Activated naive CD8-positive, alpha-beta T cell treated with anti-CD3 and anti-CD28 coated beads, Interleukin-2, amount 50 U/mL, for 16 hours (primary cell): ENCODE measurements around the gene AGER.
A peak's percentile ranks its signal among the peaks of the same experiment; 100 is the strongest.
"Not testable (repeated sequence)": the region's sequence is repeated elsewhere in the genome, so short reads cannot be mapped to it uniquely, and the experiment has no call there.

Experiments
- DNase-seq: peaks from one replicate; pipeline ENCODE4 v3.0.0-alpha.2; 2020; ENCODE audit warnings: low read depth, low spot score

The AGER gene

DNA sequence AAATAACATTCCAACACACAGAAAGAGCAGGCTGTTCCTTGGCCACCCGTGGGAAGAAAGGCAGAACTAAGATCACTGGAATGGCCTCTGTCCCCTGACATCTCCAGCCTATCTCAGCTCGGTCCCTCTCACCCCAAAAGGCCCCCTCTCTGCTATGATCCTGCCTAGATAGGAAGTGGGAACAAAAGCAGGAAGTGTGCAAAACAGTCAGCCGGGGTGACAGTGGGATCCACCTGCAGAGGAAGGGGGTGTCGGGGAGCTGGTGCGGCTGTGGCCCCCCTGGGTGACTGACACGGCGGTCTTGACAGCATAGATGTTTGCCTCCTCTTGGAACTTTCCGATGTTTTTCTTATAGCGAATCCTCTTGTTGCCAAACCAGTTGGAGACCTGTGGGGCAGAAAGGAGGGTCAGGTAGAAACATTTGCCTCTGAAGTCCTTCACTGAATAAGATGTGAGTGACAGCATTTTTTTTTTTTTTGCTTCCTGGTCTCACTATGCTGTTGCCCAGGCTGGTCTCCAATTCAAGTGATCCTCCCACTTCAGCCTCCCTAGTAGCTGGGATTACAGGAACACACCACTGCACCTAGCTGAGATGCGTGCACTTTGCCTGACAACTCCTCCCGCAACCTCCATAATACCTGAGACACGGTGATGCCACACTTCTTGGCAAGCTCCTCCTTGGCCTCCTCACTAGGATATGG, 3.1 kb upstream of the AGER start:
- DNase-seq = no peak

DNA sequence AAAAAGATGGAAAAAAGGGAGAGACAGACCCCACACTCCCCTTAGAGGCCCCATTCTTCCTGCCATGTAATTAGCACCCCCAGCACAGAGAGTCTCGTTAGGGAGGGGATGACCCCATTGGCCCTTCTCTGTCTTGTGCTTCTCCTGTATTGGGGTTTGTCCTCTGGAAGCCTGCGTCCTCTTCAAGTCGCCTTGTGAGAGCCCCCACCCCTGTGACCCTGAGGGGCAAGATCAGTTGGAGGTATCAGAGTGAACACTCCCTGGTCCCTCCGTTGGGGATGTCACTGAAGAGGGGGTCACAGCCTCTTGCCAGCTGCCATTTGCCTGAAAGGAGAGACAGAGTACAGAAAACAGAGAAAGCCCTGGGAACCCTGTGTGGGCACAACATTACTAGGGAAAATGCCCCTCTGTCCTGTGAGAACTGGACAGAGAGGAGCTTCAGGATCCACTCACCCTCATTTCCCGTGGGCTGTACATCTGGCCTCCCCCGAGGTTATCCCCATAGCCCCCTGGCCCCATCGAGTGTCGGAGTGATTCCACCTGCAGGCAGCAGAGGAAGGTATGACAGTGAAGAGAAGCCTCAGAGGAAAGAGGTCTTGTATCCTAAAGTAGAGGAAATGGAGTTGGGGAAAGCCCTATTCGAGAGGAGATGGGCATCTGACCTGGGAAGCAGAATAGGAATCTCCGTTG, 2.2 kb upstream of the AGER start:
- not testable (repeated sequence) for DNase-seq

DNA sequence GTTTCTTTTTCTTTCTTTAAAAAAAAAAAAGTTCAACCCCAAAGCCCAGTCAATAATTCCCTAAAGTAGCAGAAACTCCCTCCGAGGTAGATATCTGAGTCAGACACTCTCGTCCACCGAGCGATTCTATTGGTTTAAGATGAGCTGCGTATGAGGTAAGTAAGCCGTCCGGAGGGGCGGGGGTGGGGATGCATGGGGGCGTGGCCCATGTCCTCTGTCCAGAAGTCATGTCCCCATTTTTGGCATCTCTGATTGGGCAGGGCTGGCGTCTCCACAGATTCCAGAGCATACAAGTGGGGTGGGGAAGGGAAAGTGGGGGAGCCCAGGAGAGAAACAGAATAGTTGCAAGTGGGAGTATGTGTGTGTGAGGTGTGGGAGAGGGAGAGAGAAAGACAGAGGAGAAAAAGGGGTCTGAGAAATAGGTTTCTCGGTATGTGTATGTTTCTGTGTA, 1.7 kb upstream of the AGER start:
- DNase-seq = not testable (repeated sequence)

DNA sequence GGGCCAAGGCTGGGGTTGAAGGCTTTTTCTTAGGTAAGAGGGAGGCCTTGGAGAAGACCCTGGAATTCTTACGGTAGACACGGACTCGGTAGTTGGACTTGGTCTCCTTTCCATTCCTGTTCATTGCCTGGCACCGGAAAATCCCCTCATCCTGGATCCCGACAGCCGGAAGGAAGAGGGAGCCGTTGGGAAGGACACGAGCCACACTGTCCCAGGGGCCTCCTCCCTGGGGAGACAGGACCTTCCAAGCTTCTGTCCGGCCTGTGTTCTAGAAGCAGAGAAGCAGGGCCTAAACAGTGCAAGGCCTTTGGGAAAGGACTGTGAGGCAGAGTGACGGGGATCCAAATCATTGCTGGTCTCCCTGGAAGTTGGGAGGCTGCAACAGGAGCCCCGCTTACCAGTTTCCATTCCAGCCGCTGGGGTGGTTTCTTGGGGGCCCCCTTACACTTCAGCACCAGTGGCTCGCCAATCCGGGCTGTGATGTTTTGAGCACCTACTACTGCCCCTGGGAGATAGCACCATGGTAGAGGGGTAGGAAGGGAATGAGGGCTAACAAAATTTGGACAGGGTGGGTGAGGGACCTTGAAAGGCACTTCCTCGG, 470 bp downstream of the AGER start:
- DNase-seq = no peak

DNA sequence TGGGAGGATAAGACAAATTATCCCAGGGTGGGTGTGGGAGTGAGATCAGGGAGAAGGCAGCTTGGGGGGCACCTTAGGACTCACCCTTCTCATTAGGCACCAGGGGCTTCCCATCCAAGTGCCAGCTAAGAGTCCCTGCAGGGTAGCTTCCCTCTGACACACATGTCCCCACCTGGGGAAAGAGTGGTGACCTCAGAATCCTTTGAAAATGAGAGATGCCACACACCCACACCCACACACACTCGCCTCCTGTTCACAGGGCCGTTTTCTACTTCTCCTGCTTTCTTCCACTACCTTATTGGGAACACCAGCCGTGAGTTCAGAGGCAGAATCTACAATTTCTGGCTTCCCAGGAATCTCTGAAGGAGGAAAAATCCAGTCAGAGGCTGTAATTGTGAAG, 1.0 kb downstream of the AGER start:
- DNase-seq = no peak

DNA sequence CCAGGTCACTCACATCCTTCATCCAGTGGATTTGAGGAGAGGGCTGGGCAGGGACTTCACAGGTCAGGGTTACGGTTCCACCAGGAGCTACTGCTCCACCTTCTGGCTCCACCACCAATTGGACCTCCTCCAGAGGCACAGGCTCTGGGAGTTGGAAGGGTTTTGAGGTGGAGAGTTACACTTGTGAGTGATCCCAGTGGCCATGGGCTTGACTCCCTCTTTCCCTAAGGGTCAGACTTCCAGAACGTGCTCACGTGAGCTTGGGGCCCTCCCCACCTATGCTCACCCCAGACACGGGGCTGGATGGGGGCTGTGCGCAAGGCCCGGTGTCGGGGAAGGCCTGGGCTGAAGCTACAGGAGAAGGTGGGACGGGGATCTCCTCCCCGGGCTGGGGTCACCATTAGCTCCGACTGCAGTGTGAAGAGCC, 1.5 kb downstream of the AGER start:
- DNase-seq = no peak

DNA sequence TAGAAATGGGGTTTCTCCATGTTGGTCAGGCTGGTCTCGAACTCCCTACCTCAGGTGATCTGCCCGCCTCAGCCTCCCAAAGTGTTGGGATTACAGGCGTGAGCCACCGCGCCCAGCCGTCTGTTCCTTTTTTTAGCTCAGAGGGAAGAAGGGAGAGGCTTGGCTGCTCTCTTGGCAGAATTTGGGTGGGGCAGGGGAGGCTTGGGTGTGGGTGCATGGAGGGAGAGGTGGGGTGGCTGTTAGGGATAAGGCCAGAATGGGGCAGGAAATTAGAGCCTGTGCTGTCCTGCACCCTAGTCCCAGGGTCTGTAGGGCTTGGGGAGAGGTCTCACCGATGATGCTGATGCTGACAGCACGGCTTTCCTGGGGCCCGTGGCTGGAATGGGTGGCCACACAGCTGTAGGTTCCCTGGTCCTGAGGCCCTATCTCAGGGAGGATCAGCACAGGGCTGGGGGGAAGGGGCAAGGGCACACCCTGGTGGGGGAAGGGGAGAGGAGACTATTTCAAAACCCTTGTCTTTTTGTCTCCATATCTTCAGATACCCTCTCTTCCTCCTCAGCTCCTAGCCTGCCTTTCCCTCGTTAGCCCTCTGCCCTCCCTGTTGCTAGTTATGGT, 2.0 kb downstream of the AGER start:
- no peak for DNase-seq

DNA sequence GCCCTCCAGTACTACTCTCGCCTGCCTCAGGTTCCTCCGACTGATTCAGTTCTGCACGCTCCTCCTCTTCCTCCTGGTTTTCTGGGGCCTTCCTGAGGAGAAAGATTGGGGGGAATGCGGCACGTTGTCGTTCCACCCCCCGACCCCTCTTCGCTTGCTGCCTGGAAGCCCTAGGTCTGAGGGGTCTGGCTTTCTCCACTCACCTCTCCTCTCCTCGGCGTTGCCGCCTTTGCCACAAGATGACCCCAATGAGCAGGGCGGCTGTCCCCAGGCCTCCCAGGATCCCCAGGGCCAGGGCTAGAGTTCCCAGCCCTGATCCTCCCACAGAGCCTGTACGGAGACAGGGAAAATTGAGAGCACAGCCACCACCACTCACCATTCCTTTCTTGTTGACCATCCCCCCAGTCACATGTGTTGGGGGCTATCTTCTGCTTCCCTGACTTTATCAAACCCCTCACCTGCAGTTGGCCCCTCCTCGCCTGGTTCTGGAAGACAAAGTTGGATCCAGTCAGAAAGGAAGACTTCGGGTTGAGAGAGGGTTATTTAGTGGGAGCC, 2.8 kb downstream of the AGER start:
- DNase-seq = no peak

DNA sequence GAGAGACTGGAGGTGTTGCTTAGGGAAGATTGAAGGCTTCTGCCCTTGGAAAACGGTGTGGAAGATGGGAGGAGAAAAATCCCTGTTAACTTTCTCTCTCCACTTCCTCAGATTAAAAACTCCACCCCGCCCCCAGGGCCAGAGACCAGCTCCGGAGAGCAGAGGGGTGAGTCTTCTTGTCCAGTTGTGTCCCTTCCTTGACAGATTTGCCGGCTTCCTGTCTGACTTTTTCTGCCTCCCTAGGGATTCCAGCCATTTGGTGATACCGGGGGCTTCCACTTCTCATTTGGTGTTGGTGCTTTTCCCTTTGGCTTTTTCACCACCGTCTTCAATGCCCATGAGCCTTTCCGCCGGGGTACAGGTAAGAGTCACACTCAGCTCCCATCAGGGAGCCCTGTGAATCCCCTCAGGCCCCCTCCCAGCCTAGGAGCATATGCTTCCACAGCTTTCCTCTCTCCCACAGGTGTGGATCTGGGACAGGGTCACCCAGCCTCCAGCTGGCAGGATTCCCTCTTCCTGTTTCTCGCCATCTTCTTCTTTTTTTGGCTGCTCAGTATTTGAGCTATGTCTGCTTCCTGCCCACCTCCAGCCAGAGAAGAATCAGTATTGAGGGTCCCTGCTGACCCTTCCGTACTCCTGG, 4.2 kb downstream of the AGER start:
- DNase-seq = no peak

DNA sequence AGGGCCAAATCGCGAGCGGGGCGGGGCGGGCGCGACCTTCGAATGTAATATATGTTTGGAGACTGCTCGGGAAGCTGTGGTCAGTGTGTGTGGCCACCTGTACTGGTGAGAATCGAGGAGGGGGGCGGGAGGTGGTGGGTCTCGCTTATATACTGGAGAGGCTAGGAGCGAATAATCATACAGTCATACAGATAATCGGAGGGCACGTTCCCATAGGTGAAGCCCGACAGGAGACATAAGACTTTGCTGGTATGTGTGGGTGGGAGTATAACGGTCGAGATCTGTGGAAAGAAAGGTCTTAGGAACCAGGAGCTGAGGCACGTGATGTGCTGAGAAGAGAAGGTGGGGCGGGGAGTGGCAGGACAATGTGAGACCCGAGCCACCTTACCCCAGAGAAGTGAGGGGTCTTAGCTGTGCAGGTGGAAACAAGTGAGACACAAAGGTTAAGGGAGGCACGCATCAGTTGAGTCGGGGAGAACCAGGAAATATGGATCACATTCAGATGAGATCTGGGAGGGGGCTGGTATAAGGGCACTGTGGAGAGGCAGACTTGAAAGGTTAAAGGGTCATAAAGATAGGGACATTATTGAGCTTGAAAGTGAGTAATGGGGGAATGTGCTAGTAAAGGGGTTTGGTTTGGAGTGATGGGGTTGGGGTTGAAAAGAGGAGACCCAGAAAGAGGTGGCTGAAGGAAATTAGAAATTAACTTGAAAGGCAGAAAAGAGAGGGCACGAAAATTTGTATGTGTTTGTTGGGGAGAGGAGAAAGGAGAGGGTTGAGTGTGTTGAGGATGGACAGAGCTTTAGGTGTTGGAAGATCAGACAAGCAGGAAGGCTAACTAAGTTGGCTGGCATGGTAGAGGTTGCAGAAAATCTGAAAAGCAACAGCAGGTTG, 5.3 kb downstream of the AGER start:
- no peak for DNase-seq

DNA sequence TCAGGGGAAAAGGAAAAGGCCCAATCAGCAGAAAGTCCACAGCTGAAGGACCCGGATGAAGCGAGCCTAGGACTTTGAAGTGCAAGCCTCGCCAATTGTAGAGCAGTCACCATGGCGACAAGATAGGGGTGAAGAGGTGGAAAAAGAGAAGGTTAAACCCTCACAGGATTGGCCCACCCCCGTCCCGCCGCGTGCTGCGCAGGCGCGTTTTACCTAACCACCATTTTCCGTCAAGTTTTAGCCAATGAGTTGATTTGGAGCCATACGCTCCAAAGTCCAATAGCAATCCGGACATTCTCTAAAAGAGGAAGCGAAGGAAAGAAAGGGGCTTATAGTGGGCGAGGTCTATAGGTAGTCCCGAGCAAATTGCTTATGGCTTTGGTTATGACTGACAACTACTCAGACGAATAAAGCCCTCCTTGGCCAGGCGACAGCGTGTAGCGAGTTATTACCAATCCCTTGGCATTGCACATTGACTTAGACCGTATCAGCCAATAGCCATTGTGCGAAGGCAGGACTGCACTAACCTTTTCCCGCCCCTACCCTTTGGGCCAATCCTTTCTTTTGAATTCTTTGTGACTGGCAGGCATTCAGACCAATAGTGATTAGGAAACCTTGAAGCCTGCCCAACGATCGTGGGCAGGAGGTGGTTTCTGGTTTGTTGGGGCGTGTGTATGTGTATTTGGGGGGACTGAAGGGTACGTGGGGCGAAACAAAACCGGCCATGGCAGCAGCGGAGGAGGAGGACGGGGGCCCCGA, 6.1 kb downstream of the AGER start, which contains the start of gene RNF5:
Gene RNF5 (plus strand): TSS at position 618 of the 759 bp plus-strand sequence. CDS start 107 bp downstream, at position 725.
- DNase-seq = peak; percentile 84

DNA sequence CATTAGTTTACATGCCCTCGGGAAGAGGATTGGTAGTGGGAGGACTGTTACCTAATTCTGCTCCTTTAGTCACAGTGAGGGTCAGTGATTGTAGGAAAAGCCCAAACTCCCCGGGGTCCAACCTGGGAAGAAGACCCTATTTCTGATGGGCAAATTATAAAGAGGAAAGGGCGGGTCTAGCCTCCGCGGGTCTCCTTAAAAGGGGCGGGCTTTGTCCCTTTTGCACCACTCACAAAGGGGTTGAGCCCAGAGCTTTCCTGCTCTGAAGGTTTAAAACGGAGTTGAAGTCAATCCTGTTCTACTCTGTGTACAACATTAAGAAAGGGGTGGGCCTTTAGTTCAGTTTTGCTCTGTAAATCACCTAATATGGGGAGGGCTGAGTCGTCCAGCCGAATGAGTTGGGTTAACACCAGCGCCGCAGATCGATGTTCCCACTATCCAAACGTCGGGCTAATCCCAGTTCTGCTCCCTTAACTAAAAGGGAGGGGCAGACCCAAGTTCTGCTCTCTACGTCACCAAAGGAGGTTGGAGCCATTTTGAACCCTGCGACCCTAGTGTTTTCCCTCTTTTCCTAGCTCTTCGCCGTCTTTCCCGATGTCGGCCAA, 6.8 kb downstream of the AGER start:
- no peak for DNase-seq

DNA sequence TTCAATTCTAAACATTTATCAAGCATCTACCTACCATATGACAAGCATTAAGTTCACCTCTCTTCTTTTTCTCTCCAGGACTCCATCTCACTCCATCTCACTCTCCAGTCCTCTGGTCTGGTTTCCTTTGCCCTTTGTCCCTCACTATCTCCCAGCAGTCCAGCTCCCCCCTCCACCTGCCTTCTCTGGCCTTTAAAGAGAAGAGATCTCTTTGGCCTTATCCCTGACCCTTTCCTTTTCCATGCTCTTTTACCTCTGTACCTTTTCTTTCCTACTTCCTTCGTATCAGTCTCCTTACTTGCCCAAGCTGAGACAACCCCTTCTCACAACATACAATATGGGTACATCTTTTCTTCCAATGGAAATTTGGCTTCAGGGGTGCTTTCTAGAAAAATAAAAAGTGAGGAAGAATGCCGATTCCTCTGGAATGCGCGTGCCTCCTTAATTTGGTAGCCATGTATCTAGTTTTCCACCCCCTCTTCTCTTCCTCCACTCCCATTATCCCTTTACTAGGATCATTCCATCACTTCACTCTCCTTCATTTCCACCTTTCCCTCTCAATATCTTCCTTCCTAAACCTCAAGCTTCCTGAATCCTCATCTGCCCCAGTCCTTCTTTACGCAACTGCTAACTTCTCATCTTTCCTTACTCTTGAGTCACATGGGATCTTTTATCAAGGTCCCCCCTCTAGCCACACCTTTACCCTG, 7.4 kb downstream of the AGER start:
- no peak for DNase-seq

DNA sequence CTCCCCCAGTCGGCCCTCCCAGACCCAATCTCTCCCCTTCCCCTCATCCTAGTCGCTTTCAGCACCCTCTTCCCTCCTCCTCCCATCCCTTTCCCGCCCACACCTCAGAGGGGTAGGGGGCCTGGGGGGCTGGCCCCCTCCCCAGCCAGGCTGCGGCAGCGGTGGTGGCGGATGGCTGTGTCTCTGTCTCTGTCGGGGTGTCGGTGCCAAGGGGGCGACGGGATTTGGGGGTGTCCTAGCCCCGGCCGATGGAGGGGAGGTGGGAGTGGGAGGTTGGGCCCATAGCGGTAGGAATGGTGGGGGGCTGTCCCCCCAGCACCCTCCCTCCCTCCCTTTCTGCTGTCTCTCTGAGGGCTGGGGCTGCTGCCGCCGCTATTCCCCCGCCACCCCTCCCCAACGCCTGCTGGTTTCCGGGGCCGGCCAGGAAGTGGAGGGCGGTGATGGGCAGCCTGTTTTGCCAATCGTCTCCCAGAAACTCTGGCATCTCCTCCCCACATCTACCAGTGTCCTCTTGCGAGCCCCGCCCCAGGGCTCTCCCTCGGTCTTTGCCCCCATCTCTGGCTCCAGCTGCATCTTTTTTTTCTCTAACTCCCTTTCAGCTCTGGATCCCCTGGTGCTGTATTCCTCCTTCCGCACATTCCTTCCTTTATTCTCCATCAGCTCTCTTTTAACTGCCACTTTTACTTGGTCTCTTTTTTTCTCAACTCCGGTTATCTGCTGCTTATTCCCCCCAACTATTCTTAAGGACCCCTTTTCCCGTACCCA, 8.2 kb downstream of the AGER start, which contains the start of gene AGPAT1:
Gene AGPAT1 (minus strand): TSS at position 374 of the 765 bp plus-strand sequence. CDS start 4,588 bp downstream, outside the sequence.
- DNase-seq = peak; percentile 94

DNA sequence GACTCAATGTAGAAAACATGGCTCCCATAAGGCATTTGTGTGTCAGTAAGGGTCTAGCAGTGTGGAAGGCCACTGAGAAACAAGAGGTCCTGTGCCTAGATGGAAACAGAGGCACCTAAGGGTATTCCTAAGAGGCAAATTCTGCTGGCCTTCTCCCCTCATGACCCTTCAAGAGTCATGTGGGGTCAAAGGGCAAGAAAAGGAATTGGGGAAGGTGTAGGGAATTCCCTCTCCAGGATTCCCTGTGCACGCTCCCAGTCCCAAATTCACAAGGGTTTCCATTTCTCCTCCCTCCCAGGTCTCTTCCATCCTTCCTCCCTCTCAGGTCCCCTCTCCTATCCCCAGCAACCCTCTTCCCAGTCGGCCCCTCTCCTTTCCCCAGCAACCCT, 8.7 kb downstream of the AGER start:
- no peak for DNase-seq

DNA sequence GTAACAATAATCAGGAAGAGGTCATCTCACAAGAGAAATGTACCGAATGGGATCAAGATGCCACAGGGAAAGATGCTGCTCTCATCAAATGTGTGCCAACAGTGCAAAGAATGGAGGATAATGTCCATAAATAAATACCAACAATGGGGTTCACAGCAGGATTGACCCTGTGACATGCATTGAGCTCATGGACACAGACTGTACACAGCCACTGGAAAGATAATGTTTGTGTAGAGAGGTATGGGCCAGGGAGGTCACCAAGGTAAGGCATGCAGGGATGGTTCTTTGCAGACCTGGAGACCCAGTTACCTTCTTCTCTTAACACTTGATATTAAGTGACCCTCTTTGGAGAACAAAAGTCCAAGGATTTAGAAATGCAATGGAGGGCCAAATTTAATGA, 9.6 kb downstream of the AGER start:
- DNase-seq = no peak

DNA sequence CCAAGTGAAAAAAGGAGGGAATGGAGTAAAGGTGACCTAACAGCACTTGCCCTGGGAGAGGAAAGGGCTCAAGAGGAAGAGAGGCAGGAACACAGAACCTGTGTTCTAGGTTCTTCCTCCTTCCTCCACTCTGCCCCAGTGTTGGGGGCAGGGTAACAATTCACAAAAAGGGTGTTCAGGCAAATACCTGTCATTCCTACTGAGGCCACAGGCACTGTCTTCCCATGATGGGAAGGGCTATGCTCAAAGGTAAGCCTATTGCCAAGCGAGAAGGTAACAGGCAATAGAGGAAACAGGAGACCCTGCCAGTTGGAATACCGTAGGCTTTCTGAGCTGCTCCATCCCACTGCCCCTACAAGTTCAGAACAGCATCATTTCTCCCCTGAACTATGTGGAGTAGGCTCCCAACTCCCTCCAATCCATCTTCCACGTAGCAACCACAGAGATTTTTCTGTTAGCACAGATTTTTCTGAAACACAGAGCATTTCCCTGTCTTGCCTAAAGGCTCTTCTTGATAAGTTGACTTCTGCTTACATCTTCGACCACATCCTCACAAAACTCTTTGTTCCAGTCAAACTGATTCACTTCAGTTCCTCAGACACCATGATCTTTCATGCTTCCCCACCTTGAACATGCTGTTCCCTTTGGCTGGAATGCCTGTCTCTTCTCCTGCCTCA, 10.9 kb downstream of the AGER start:
- DNase-seq = no peak
